Dermis microvascular lymphatic vessel endothelial cell (primary cell): ENCODE data around the gene TRPM2. TPM values are rescaled to one million over a fixed set of nuclear protein-coding genes. Genes with fewer than 3 reads are reported as not detected.

Source experiments
- DNase-seq, 2 donors: peaks; one replicate each; pipeline versions ENCODE4 v3.0.0 to v3.0.0-alpha.2; 2010; ENCODE audit warnings: low read depth in 2 of 2
- total RNA-seq: library from RNA; depleted of rRNA; stranded (reverse); fragments of >200 nt; gene quantifications from 2 replicates; pipeline ENCODE4 v1.2.1, GENCODE V29; 2014

TRPM2 gene
- total RNA-seq, 1 donor from 2014 or later: 0.39 TPM

- no peak for DNase-seq
Observed at GRCh38 chr21:44374601-44375280, 21.3 kb downstream of the TRPM2 start.

GRCh38 chr21:44375281-44375651 lies 21.8 kb downstream of the TRPM2 start:
- DNase-seq: no peak

- no peak for DNase-seq
Observed at GRCh38 chr21:44375761-44376241, 22.4 kb downstream of the TRPM2 start.

- DNase-seq: no peak
Observed at GRCh38 chr21:44376606-44377005, 23.2 kb downstream of the TRPM2 start.

GRCh38 chr21:44377201-44377921 lies 23.9 kb downstream of the TRPM2 start:
- no peak for DNase-seq

- no peak for DNase-seq
Observed at GRCh38 chr21:44377922-44378645, 24.7 kb downstream of the TRPM2 start.

- DNase-seq: no peak
Observed at GRCh38 chr21:44378646-44379514, 25.5 kb downstream of the TRPM2 start.

- no peak for DNase-seq
Observed at GRCh38 chr21:44379515-44379848, 26.1 kb downstream of the TRPM2 start.

GRCh38 chr21:44379991-44380865 lies 26.8 kb downstream of the TRPM2 start:
- DNase-seq: no peak

GRCh38 chr21:44380876-44381275 lies 27.5 kb downstream of the TRPM2 start:
- no peak for DNase-seq

GRCh38 chr21:44381874-44382273 lies 28.5 kb downstream of the TRPM2 start:
- DNase-seq: no peak

GRCh38 chr21:44382536-44382935 lies 29.1 kb downstream of the TRPM2 start:
- no peak for DNase-seq

GRCh38 chr21:44383216-44383615 lies 29.8 kb downstream of the TRPM2 start:
- no peak for DNase-seq

GRCh38 chr21:44384968-44385367 lies 31.5 kb downstream of the TRPM2 start:
- DNase-seq: no peak

- no peak for DNase-seq
Observed at GRCh38 chr21:44389335-44389734, 35.9 kb downstream of the TRPM2 start.

- DNase-seq: no peak
Observed at GRCh38 chr21:44390886-44391285, 37.5 kb downstream of the TRPM2 start.

- DNase-seq: no peak
Observed at GRCh38 chr21:44391345-44392091, 38.1 kb downstream of the TRPM2 start.

GRCh38 chr21:44392185-44392584 lies 38.8 kb downstream of the TRPM2 start:
- no peak for DNase-seq

GRCh38 chr21:44392916-44393315 lies 39.5 kb downstream of the TRPM2 start:
- DNase-seq: no peak

- no peak for DNase-seq
Observed at GRCh38 chr21:44394733-44395132, 41.3 kb downstream of the TRPM2 start.
